Suprapubic skin (tissue), 4 donors: ENCODE results near the gene PGGT1B. TPM values are rescaled to one million over a fixed set of nuclear protein-coding genes. Genes with fewer than 3 reads are reported as not detected.

Experiments used
- DNase-seq, 2 donors: peaks; one replicate each; pipeline ENCODE4 v3.0.0-alpha.2; 2019; ENCODE audit warnings: low spot score in 2 of 2
- H3K27ac ChIP-seq: fragments of 200-600 bp; sonication (generic); one replicate; pipeline ENCODE4 v1.5.1; 2019
- H3K27me3 ChIP-seq: fragments of 200-600 bp; sonication (generic); one replicate; pipeline ENCODE4 v1.5.1; 2019
- H3K36me3 ChIP-seq: fragments of 200-600 bp; sonication (generic); one replicate; pipeline ENCODE4 v1.5.1; 2019
- H3K4me1 ChIP-seq: fragments of 200-600 bp; sonication (generic); one replicate; pipeline ENCODE4 v1.5.1; 2019
- H3K4me3 ChIP-seq: fragments of 200-600 bp; sonication (generic); one replicate; pipeline ENCODE4 v1.5.1; 2019; ENCODE audit warnings: mild to moderate bottlenecking
- H3K9me3 ChIP-seq: fragments of 200-600 bp; sonication (generic); one replicate; pipeline ENCODE4 v1.5.1; 2019
- CTCF ChIP-seq, 2 donors: fragments of 200-600 bp in 1 of 2; fragments of 450-650 bp in 1 of 2; sonication (generic) in 1 of 2; IDR thresholded peaks; one replicate each; pipeline ENCODE4 v1.5.1; 2016 to 2019; ENCODE audit warnings: antibody characterized with exemption in 2 of 2, mild to moderate bottlenecking in 1 of 2, moderate library complexity in 1 of 2
- EP300 ChIP-seq: sonication (generic); formaldehyde crosslinking; IDR thresholded peaks from one replicate; pipeline ENCODE4 v1.6.1; 2017; ENCODE audit warnings: antibody characterized with exemption
- POLR2A ChIP-seq, 2 donors: fragments of 450-650 bp; IDR thresholded peaks; one replicate each; pipeline ENCODE4 v1.6.1; 2017; ENCODE audit warnings: antibody characterized with exemption in 2 of 2, mild to moderate bottlenecking in 2 of 2, moderate library complexity in 2 of 2
- POLR2AphosphoS5 ChIP-seq, 3 donors: sonication (generic); formaldehyde crosslinking; IDR thresholded peaks; one replicate each; pipeline ENCODE4 v1.6.1; 2017; ENCODE audit warnings: antibody characterized with exemption in 3 of 3
- WGBS: methylation state at CpG from one replicate; pipeline ENCODE4 v1.1.5; 2018; 5-methylcytosine and 5-hydroxymethylcytosine counted together
- total RNA-seq, 4 donors: library from RNA; depleted of rRNA; stranded (reverse); fragments of >200 nt; gene quantifications; one replicate each; pipeline ENCODE4 v1.1.0, GENCODE V29; 2016

Gene PGGT1B
- total RNA-seq, 4 donors from 2014 or later: 6.5 to 14.1 (median 9.9) TPM

- TF ChIP-seq EP300 (no peak), POLR2A (IDR thresholded peaks at IDR 0.05) (no peak), POLR2AphosphoS5 (IDR thresholded peaks at IDR 0.05) (no peak), CTCF (IDR thresholded peaks at IDR 0.05) (no peak)
- no peak for DNase-seq
- Histone ChIP-seq H3K36me3 (no peaks in the 10 kb centered on the region), H3K27ac (no peak overlapping the region), H3K9me3 (no peaks in the 10 kb centered on the region), H3K27me3 (no peaks in the 10 kb centered on the region), H3K4me1 (no peaks in the 10 kb centered on the region), H3K4me3 (no peak overlapping the region)
- 85% methylated on average over 4 of the region's 4 CpGs for WGBS
Measured at GRCh38 chr5:115289104-115289503, 26.4 kb upstream of the PGGT1B start.

- no peaks in the 10 kb centered on the region for H3K27me3 ChIP-seq
- 88% methylated on average over 1 of the region's 1 CpG for WGBS
Measured at GRCh38 chr5:115284021-115284420, 21.3 kb upstream of the PGGT1B start.

GRCh38 chr5:115282131-115282530 lies 19.5 kb upstream of the PGGT1B start:
- DNase-seq: no peak
- H3K4me1 ChIP-seq: no peaks in the 10 kb centered on the region
- 87% methylated on average over 1 of the region's 1 CpG for WGBS
- H3K36me3 ChIP-seq: no peaks in the 10 kb centered on the region
- H3K27me3 ChIP-seq: no peaks in the 10 kb centered on the region
- no peak overlapping the region for H3K27ac ChIP-seq
- no peak for TF ChIP-seq POLR2A (IDR thresholded peaks at IDR 0.05)
- no peak for TF ChIP-seq CTCF (IDR thresholded peaks at IDR 0.05)
- TF ChIP-seq EP300: no peak
- H3K4me3 ChIP-seq: no peak overlapping the region
- no peaks in the 10 kb centered on the region for H3K9me3 ChIP-seq

More at GRCh38 chr5:115284021-115284420, 21.3 kb upstream of the PGGT1B start:
- no peaks in the 10 kb centered on the region for H3K9me3 ChIP-seq
- TF ChIP-seq CTCF (IDR thresholded peaks at IDR 0.05) (no peak), POLR2A (IDR thresholded peaks at IDR 0.05) (no peak), POLR2AphosphoS5 (IDR thresholded peaks at IDR 0.05) (no peak), EP300 (no peak)
- H3K36me3 ChIP-seq: no peaks in the 10 kb centered on the region
- H3K27ac ChIP-seq: no peak overlapping the region
- H3K4me1 ChIP-seq: no peaks in the 10 kb centered on the region
- DNase-seq: no peak
- no peak overlapping the region for H3K4me3 ChIP-seq

- H3K27ac ChIP-seq: no peak overlapping the region
- H3K27me3 ChIP-seq: no peaks in the 10 kb centered on the region
- WGBS: 90% methylated on average over 3 of the region's 3 CpGs
- no peak overlapping the region for H3K4me3 ChIP-seq
- peaks cover 10% of the 10 kb centered on the region for H3K36me3 ChIP-seq
- TF ChIP-seq CTCF (IDR thresholded peaks at IDR 0.05): no peak
- no peak for TF ChIP-seq EP300
- TF ChIP-seq POLR2AphosphoS5 (IDR thresholded peaks at IDR 0.05): no peak
- no peak for TF ChIP-seq POLR2A (IDR thresholded peaks at IDR 0.05)
- H3K9me3 ChIP-seq: no peaks in the 10 kb centered on the region
- no peaks in the 10 kb centered on the region for H3K4me1 ChIP-seq
- DNase-seq: no peak
Measured at GRCh38 chr5:115274584-115274983, 11.9 kb upstream of the PGGT1B start.

- H3K9me3 ChIP-seq: no peaks in the 10 kb centered on the region
- no peaks in the 10 kb centered on the region for H3K4me1 ChIP-seq
- TF ChIP-seq POLR2AphosphoS5 (IDR thresholded peaks at IDR 0.05): no peak
- TF ChIP-seq EP300: no peak
- TF ChIP-seq POLR2A (IDR thresholded peaks at IDR 0.05): no peak
- TF ChIP-seq CTCF (IDR thresholded peaks at IDR 0.05): no peak
- WGBS: 96% methylated on average over 3 of the region's 3 CpGs
- H3K4me3 ChIP-seq: no peak overlapping the region
- H3K27ac ChIP-seq: no peak overlapping the region
- peaks cover 10% of the 10 kb centered on the region for H3K36me3 ChIP-seq
- H3K27me3 ChIP-seq: no peaks in the 10 kb centered on the region
- no peak for DNase-seq
Measured at GRCh38 chr5:115272297-115272958, 9.8 kb upstream of the PGGT1B start.
